HepG2 (cell line): ENCODE data around the gene SF3A2. TPM values are rescaled to one million over a fixed set of nuclear protein-coding genes. Genes with fewer than 3 reads are reported as not detected.

Source experiments
- BRD4 ChIP-seq: sonication (generic); formaldehyde crosslinking; IDR thresholded peaks from 2 replicates; pipeline ENCODE4 v1.4.0; 2020; ENCODE audit warnings: missing genetic modification reagents
- CENPT ChIP-seq: sonication (generic); formaldehyde crosslinking; IDR thresholded peaks from 2 replicates; pipeline ENCODE4 v1.8.0; 2022; ENCODE audit warnings: low read depth, mild to moderate bottlenecking, moderate library complexity, missing genetic modification reagents
- CENPX ChIP-seq: sonication (generic); formaldehyde crosslinking; IDR thresholded peaks from 2 replicates; pipeline ENCODE4 v1.9.0; 2021; ENCODE audit warnings: mild to moderate bottlenecking, missing genetic modification reagents, moderate library complexity
- CHD2 ChIP-seq: IDR thresholded peaks from 2 replicates; pipeline ENCODE4 v1.6.1; 2011; ENCODE audit warnings: low read depth, low read length, improper control_type of control experiment
- ELF1 ChIP-seq: sonication (generic); formaldehyde crosslinking; IDR thresholded peaks from 2 replicates; pipeline ENCODE4 v1.4.0; 2020; ENCODE audit warnings: missing genetic modification reagents
- ETV5 ChIP-seq: IDR thresholded peaks from 2 replicates; pipeline ENCODE4 v1.6.1; 2018; ENCODE audit warnings: missing biosample characterization, missing genetic modification reagents, inconsistent platforms, borderline replicate concordance
- FOSL2 ChIP-seq: sonication (generic); formaldehyde crosslinking; IDR thresholded peaks from 2 replicates; pipeline ENCODE4 v1.4.0; 2020; ENCODE audit warnings: missing genetic modification reagents
- HOXA3 ChIP-seq: sonication (generic); formaldehyde crosslinking; IDR thresholded peaks from 2 replicates; pipeline ENCODE4 v1.5.0; 2020; ENCODE audit warnings: missing genetic modification reagents
- HOXA9 ChIP-seq: sonication (generic); formaldehyde crosslinking; IDR thresholded peaks from 2 replicates; pipeline ENCODE4 v1.8.1; 2022; ENCODE audit warnings: missing genetic modification reagents, mild to moderate bottlenecking, moderate library complexity, borderline replicate concordance
- MYC ChIP-seq: sonication (generic); formaldehyde crosslinking; IDR thresholded peaks from 2 replicates; pipeline ENCODE4 v1.9.0; 2021; ENCODE audit warnings: missing genetic modification reagents, borderline replicate concordance
- NFKBIZ ChIP-seq: IDR thresholded peaks from 2 replicates; pipeline ENCODE4 v1.6.1; 2018; ENCODE audit warnings: missing genetic modification reagents, missing compliant biosample characterization
- PITX1 ChIP-seq: sonication (generic); formaldehyde crosslinking; IDR thresholded peaks from 2 replicates; pipeline ENCODE4 v1.5.1; 2020; ENCODE audit warnings: mild to moderate bottlenecking, missing genetic modification reagents
- RBM22 ChIP-seq: fragments of 200-400 bp; formaldehyde crosslinking; optimal IDR thresholded peaks from 2 replicates; pipeline ENCODE3; 2017; ENCODE audit warnings: mild to moderate bottlenecking, low read length, moderate library complexity
- REL ChIP-seq: sonication (generic); formaldehyde crosslinking; conservative IDR thresholded peaks from 2 replicates; pipeline ENCODE4 v1.8.0; 2022; ENCODE audit warnings: mild to moderate bottlenecking, missing genetic modification reagents, moderate library complexity
- RFX1 ChIP-seq: fragments of 450-650 bp; IDR thresholded peaks from 2 replicates; pipeline ENCODE4 v1.6.1; 2017
- RORA ChIP-seq: sonication (generic); formaldehyde crosslinking; IDR thresholded peaks from 2 replicates; pipeline ENCODE4 v1.5.0; 2020; ENCODE audit warnings: mild to moderate bottlenecking, missing genetic modification reagents, moderate library complexity
- SALL1 ChIP-seq: sonication (generic); formaldehyde crosslinking; IDR thresholded peaks from 2 replicates; pipeline ENCODE4 v1.8.0; 2022; ENCODE audit warnings: mild to moderate bottlenecking, missing genetic modification reagents
- SOX5 ChIP-seq: IDR thresholded peaks from 2 replicates; pipeline ENCODE4 v1.6.1; 2016; ENCODE audit warnings: borderline replicate concordance
- TP53 ChIP-seq: sonication (generic); formaldehyde crosslinking; conservative IDR thresholded peaks from 2 replicates; pipeline ENCODE4 v1.4.0; 2020; ENCODE audit warnings: missing genetic modification reagents
- YY1 ChIP-seq: IDR thresholded peaks from 2 replicates; pipeline ENCODE4 v1.6.1; 2011; ENCODE audit warnings: low read length, low read depth, moderate library complexity, mild to moderate bottlenecking; ENCODE audit not compliant: insufficient read depth, insufficient replicate concordance
- ZNF121 ChIP-seq: sonication (generic); formaldehyde crosslinking; IDR thresholded peaks from 2 replicates; pipeline ENCODE4 v1.5.0; 2020; ENCODE audit warnings: mild to moderate bottlenecking, missing genetic modification reagents
- ZNF160 ChIP-seq: sonication (generic); formaldehyde crosslinking; IDR thresholded peaks from 2 replicates; pipeline ENCODE4 v1.8.0; 2022; ENCODE audit warnings: mild to moderate bottlenecking, inconsistent platforms, missing genetic modification reagents
- ZNF235 ChIP-seq: sonication (generic); formaldehyde crosslinking; IDR thresholded peaks from 2 replicates; pipeline ENCODE4 v1.8.1; 2023; ENCODE audit warnings: mild to moderate bottlenecking, missing genetic modification reagents, borderline replicate concordance
- ZNF263 ChIP-seq: sonication (generic); formaldehyde crosslinking; IDR thresholded peaks from 2 replicates; pipeline ENCODE4 v1.4.0; 2020; ENCODE audit warnings: missing genetic modification reagents
- ZNF382 ChIP-seq: sonication (generic); formaldehyde crosslinking; IDR thresholded peaks from 2 replicates; pipeline ENCODE4 v1.5.0; 2020; ENCODE audit warnings: missing genetic modification reagents, mild to moderate bottlenecking, borderline replicate concordance
- ZNF530 ChIP-seq: sonication (generic); formaldehyde crosslinking; IDR thresholded peaks from 2 replicates; pipeline ENCODE4 v1.5.0; 2020; ENCODE audit warnings: low read depth, mild to moderate bottlenecking, missing genetic modification reagents
- ZNF619 ChIP-seq: sonication (generic); formaldehyde crosslinking; IDR thresholded peaks from 2 replicates; pipeline ENCODE4 v1.4.0; 2020; ENCODE audit warnings: mild to moderate bottlenecking, missing genetic modification reagents
- ZNF678 ChIP-seq: sonication (generic); formaldehyde crosslinking; IDR thresholded peaks from 2 replicates; pipeline ENCODE4 v1.4.0; 2020; ENCODE audit warnings: mild to moderate bottlenecking, missing genetic modification reagents
- ZNF781 ChIP-seq: sonication (generic); formaldehyde crosslinking; IDR thresholded peaks from 2 replicates; pipeline ENCODE4 v1.5.1; 2020; ENCODE audit warnings: borderline replicate concordance, mild to moderate bottlenecking, missing genetic modification reagents; ENCODE audit errors: not compliant biosample characterization
- polyA plus RNA-seq, 8 experiments: library from polyadenylated mRNA; depleted of rRNA in 3 of 8; stranded (reverse) in 7 of 8; unstranded in 1 of 8; fragments of >200 nt; fragmentation: Illumina TruSeq in 4 of 8; extraction: Trizol in 4 of 8; gene quantifications; 2 replicates each; pipeline versions ENCODE4 v1.2.1 to v1.2.3, GENCODE V29; 2011 to 2016; ENCODE audit warnings: low read depth in 4 of 8, missing spikeins in 1 of 8, mixed read lengths in 1 of 8; ENCODE audit not compliant: insufficient read depth in 1 of 8
- total RNA-seq, 5 experiments: library from RNA; depleted of rRNA; stranded (reverse); fragments of >200 nt; fragmentation: Illumina TruSeq; extraction: Trizol; gene quantifications; 2 replicates each; pipeline ENCODE4 v1.2.3, GENCODE V29; 2016; ENCODE audit warnings: low read depth in 1 of 5
- TF ChIP-seq, protein P1 (sequence below): sonication (generic); formaldehyde crosslinking; conservative IDR thresholded peaks from 2 replicates; pipeline ENCODE4 v1.8.0; 2022; ENCODE audit warnings: mild to moderate bottlenecking, moderate library complexity, missing genetic modification reagents
- TF ChIP-seq, protein P2 (sequence below): sonication (generic); formaldehyde crosslinking; IDR thresholded peaks from 2 replicates; pipeline ENCODE4 v1.4.0; 2020; ENCODE audit warnings: mild to moderate bottlenecking, missing genetic modification reagents
- TF ChIP-seq, protein P3 (sequence below): IDR thresholded peaks from 2 replicates; pipeline ENCODE4 v1.6.1; 2016; ENCODE audit warnings: missing genetic modification reagents, missing compliant biosample characterization

Gene SF3A2
- total and polyA plus RNA-seq, 2 of the 13 experiments (the other 11 are each of a cell fraction or from before 2014, with no cell fraction given) = 8.6 to 8.8 TPM

DNA sequence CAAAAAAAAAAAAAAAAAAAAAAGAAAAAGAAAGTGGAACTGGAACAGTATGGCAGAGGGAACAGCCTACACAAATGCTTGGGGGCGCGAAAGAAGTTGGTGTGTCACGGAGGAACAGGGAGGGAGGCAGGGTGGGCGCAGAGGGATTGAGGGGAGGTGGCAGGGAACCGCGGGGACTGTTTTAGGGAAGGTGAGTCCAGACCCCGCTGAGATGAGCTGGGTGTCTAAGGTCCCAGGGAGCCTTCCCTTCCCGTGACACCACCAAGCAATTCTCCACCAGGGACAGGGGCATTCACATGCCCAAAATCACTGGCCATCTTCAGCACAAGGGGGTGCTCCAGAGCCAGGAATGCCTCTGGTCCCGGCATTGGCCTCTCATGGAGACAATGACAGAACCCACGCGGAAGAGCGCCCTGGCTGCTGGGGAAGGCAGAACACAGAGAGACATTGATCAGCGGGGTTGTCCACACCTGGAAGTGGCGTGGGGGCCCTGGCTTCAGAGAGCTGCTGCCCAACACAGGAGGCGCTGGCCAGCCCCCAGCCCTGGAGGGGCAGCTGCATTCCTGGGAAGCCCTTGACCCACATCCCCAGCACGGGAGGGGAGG, 38.4 kb downstream of the SF3A2 start (continued):
- no peak for TF ChIP-seq YY1
- no peak for TF ChIP-seq BRD4 (CRISPR knock-in tag)
- TF ChIP-seq, protein P1, sequence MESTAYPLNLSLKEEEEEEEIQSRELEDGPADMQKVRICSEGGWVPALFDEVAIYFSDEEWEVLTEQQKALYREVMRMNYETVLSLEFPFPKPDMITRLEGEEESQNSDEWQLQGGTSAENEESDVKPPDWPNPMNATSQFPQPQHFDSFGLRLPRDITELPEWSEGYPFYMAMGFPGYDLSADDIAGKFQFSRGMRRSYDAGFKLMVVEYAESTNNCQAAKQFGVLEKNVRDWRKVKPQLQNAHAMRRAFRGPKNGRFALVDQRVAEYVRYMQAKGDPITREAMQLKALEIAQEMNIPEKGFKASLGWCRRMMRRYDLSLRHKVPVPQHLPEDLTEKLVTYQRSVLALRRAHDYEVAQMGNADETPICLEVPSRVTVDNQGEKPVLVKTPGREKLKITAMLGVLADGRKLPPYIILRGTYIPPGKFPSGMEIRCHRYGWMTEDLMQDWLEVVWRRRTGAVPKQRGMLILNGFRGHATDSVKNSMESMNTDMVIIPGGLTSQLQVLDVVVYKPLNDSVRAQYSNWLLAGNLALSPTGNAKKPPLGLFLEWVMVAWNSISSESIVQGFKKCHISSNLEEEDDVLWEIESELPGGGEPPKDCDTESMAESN (CRISPR knock-in tag) = 0 out of 2 replicates have a peak, but pooled peaks have one; percentile 50
- peak; percentile 26; the same call in 1 of the 2 replicates for TF ChIP-seq SOX5 (CRISPR knock-in tag)
- no peak for TF ChIP-seq ELF1 (CRISPR knock-in tag)
- TF ChIP-seq ZNF619 (CRISPR knock-in tag) = no peak
- TF ChIP-seq TP53 (CRISPR knock-in tag) = no peak
- no peak for TF ChIP-seq RFX1
- TF ChIP-seq ZNF263 = no peak
- TF ChIP-seq ZNF160 (CRISPR knock-in tag) = no peak
- no peak for TF ChIP-seq ZNF121
- peak; percentile 35; the same call in 1 of the 2 replicates for TF ChIP-seq MYC
- TF ChIP-seq CENPX (CRISPR knock-in tag) = no peak
- TF ChIP-seq ETV5 (CRISPR knock-in tag) = no peak
- TF ChIP-seq PITX1 (CRISPR knock-in tag) = peak; percentile 33; the same call in 1 of the 2 replicates
- no peak for TF ChIP-seq CENPT
- no peak for TF ChIP-seq NFKBIZ (CRISPR knock-in tag)
- TF ChIP-seq, protein P2, sequence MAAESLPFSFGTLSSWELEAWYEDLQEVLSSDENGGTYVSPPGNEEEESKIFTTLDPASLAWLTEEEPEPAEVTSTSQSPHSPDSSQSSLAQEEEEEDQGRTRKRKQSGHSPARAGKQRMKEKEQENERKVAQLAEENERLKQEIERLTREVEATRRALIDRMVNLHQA (CRISPR knock-in tag) = no peak
- TF ChIP-seq HOXA9 (CRISPR knock-in tag) = no peak
- peak; percentile 64 for TF ChIP-seq HOXA3 (CRISPR knock-in tag)
- TF ChIP-seq ZNF678 (CRISPR knock-in tag) = no peak
- TF ChIP-seq, protein P3, sequence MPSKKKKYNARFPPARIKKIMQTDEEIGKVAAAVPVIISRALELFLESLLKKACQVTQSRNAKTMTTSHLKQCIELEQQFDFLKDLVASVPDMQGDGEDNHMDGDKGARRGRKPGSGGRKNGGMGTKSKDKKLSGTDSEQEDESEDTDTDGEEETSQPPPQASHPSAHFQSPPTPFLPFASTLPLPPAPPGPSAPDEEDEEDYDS (CRISPR knock-in tag) = no peak
- TF ChIP-seq ZNF781 (CRISPR knock-in tag) = peak; percentile 44
- no peak for TF ChIP-seq CHD2
- TF ChIP-seq ZNF530 (CRISPR knock-in tag) = no peak
- no peak; the same call in 1 of the 2 replicates for TF ChIP-seq ZNF235 (CRISPR knock-in tag)
- TF ChIP-seq REL (CRISPR knock-in tag) = no peak
- TF ChIP-seq RORA (CRISPR knock-in tag) = no peak
- peak; percentile 14 for TF ChIP-seq RBM22
- TF ChIP-seq SALL1 (CRISPR knock-in tag) = peak; percentile 22; the same call in 1 of the 2 replicates
- TF ChIP-seq FOSL2 = 0 out of 2 replicates have a peak, but pooled peaks have one; percentile 15
- TF ChIP-seq ZNF382 (CRISPR knock-in tag) = no peak
